Measurements from ENCODE around the gene UBE2E1. TPM values are rescaled to one million over a fixed set of nuclear protein-coding genes. Genes with fewer than 3 reads are reported as not detected.

Gene UBE2E1
- total and polyA plus RNA-seq, 2 donors (not counting 1 experiment from before 2014, with no cell fraction given), result 46.7 to 63.7 TPM

DNA sequence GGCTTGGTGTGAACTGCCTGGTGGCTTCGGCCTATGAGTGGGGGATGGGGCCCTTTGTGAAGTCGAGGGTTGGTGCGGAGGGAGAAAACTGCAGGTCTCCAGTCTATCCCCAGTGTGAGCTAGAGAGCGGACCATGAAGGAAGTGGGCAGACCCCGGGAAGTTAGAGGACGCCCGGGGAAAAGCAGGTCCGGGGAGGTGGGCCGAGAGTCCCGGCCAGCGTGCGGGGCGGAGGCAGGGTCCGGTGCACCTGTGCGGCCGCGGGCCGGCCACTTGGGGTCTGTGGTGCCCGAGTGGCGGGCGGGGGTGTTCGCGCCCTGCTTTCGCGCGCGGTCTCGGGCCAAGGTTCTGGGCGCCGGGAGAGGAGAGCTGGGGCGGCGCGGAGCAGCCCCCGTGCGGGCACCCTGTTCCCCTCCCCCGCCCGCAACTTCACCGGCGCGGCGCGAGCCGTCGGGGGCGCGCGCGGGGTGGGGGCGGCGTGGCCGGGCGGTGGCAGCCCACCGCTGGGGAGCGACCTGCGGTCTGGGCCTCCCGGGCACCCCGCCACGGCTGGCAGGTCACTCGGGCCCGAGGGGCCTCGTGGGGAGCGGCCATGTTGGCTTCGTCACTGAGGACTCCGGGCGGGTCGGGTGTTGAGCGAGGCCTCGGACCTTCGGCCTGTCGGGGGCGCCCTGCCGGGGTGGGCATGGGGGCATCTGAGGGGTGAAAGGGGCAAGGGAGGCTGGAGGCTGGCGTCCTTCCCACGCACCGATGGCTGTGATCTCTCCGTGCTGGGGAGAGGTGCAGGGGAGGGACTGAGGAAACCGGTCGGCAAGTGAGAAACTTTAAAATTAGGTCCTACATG lies 4.8 kb downstream of the UBE2E1 start:
- Histone ChIP-seq H3K79me2 (ENCODE audit: control insufficient read depth, insufficient read depth, low read length) (peaks cover 67% of the 10 kb centered on the region), H2AFZ (ENCODE audit: insufficient read depth, low read depth, low read length, poor library complexity, severe bottlenecking) (peak overlapping the region; percentile 93), H3K9ac (ENCODE audit: low read length) (peak overlapping the region; percentile 91), H3K4me2 (replicated peaks; ENCODE audit: low read depth, low read length, poor library complexity, severe bottlenecking) (peak overlapping the region; percentile 99), H3K27me3 (replicated peaks in 1 of 4; ENCODE audit: control extremely low read depth in 1 of 4, control insufficient read depth in 3 of 4, insufficient read depth in 4 of 4, low read length in 3 of 4) (no peaks in the 10 kb centered on the region), H3K9me3 (ENCODE audit: control extremely low read depth in 1 of 3, control insufficient read depth in 2 of 3, insufficient read depth in 1 of 3, low read length in 2 of 3) (no peaks in the 10 kb centered on the region), H4K20me1 (ENCODE audit: control insufficient read depth, insufficient read depth, low read length, poor library complexity, severe bottlenecking) (peaks cover 2% of the 10 kb centered on the region), H3K4me3 (ENCODE audit: control extremely low read depth in 1 of 5, extremely low read depth in 1 of 5, insufficient read depth in 1 of 5, low read depth in 2 of 5, low read length in 4 of 5) (peak overlapping the region; percentile 68 to 91 (median 75)), H3K36me3 (replicated peaks in 1 of 2; ENCODE audit: control extremely low read depth in 1 of 2, control insufficient read depth in 1 of 2, extremely low read depth in 1 of 2, insufficient read depth in 2 of 2, low read length in 1 of 2) (no peaks in the 10 kb centered on the region), H3K27ac (ENCODE audit: low read length in 2 of 2) (peak overlapping the region; percentile 75 to 88), H3K4me1 (ENCODE audit: control insufficient read depth in 2 of 2, insufficient read depth in 2 of 2, low read length in 2 of 2) (peaks cover 41 to 45% of the 10 kb centered on the region in 2 donors)
- TF ChIP-seq CTCF (IDR thresholded peaks at IDR 0.05) (no peak), EZH2 (IDR thresholded peaks at IDR 0.05; ENCODE audit: borderline replicate concordance, insufficient read depth, low read depth, low read length, poor library complexity, severe bottlenecking) (no peak)
- ChIA-PET POLR2A (interaction anchor here (1.3 kb wide), 1 partner anchor 107 kb away, joined by 6 read pairs; the partner anchor contains the start of genes NKIRAS1 and RPL15), CTCF (interaction anchor here (0.6 to 1.5 kb wide), 4 partner anchors 9 to 627 kb away, joined by 3 to 5 read pairs (median 4); no protein-coding TSS in a partner anchor)
- no peaks in the 10 kb centered on the region for H3K9me3 Mint-ChIP-seq (ENCODE audit: insufficient read depth)
- H3K27me3 Mint-ChIP-seq, result no peaks in the 10 kb centered on the region
- H3K27ac Mint-ChIP-seq, result peak overlapping the region; percentile 98
- H3K4me1 Mint-ChIP-seq, result peaks cover 63% of the 10 kb centered on the region
- peak; percentile 68 for DNase-seq
- intact Hi-C loops (cut with micrococcal nuclease), result loop anchor here (1.0 kb wide), 1 partner anchor 19 kb away; no protein-coding TSS in a partner anchor
- peak; percentile 32 for ATAC-seq (ENCODE audit: low read depth)
- WGBS (ENCODE audit: insufficient coverage), result under 1% methylated on average over 78 of the region's 78 CpGs
- peak overlapping the region; percentile 97 for H3K4me3 Mint-ChIP-seq

- intact Hi-C loops (cut with micrococcal nuclease), result loop anchor here (1.0 kb wide), 1 partner anchor 18 kb away; no protein-coding TSS in a partner anchor
- DNase-seq, result no peak
Observed at GRCh38 chr3:23811185-23811527, 5.4 kb downstream of the UBE2E1 start.

More at GRCh38 chr3:23811185-23811527, 5.4 kb downstream of the UBE2E1 start:
- Histone ChIP-seq H3K9me3 (ENCODE audit: control extremely low read depth in 1 of 3, control insufficient read depth in 2 of 3, insufficient read depth in 1 of 3, low read length in 2 of 3) (no peaks in the 10 kb centered on the region), H3K4me2 (replicated peaks; ENCODE audit: low read depth, low read length, poor library complexity, severe bottlenecking) (peak overlapping the region; percentile 99), H3K9ac (ENCODE audit: low read length) (peak overlapping the region; percentile 91), H3K27me3 (replicated peaks in 1 of 4; ENCODE audit: control extremely low read depth in 1 of 4, control insufficient read depth in 3 of 4, insufficient read depth in 4 of 4, low read length in 3 of 4) (no peaks in the 10 kb centered on the region), H4K20me1 (ENCODE audit: control insufficient read depth, insufficient read depth, low read length, poor library complexity, severe bottlenecking) (peaks cover 7% of the 10 kb centered on the region), H2AFZ (ENCODE audit: insufficient read depth, low read depth, low read length, poor library complexity, severe bottlenecking) (peak overlapping the region; percentile 93), H3K79me2 (ENCODE audit: control insufficient read depth, insufficient read depth, low read length) (peaks cover 73% of the 10 kb centered on the region), H3K36me3 (replicated peaks in 1 of 2; ENCODE audit: control extremely low read depth in 1 of 2, control insufficient read depth in 1 of 2, extremely low read depth in 1 of 2, insufficient read depth in 2 of 2, low read length in 1 of 2) (no peaks in the 10 kb centered on the region), H3K4me3 (ENCODE audit: control extremely low read depth in 1 of 5, extremely low read depth in 1 of 5, insufficient read depth in 1 of 5, low read depth in 2 of 5, low read length in 4 of 5) (peak overlapping the region; percentile 68 to 91 (median 75)), H3K27ac (ENCODE audit: low read length in 2 of 2) (peak overlapping the region; percentile 58 to 88), H3K4me1 (ENCODE audit: control insufficient read depth in 2 of 2, insufficient read depth in 2 of 2, low read length in 2 of 2) (peaks cover 41 to 48% of the 10 kb centered on the region in 2 donors)
- Mint-ChIP-seq H3K4me3 (peak overlapping the region; percentile 95), H3K27ac (peak overlapping the region; percentile 94), H3K9me3 (ENCODE audit: insufficient read depth) (no peaks in the 10 kb centered on the region), H3K4me1 (peaks cover 64% of the 10 kb centered on the region), H3K27me3 (no peaks in the 10 kb centered on the region)
- ChIA-PET POLR2A (interaction anchor here (1.2 to 1.3 kb wide), 2 partner anchors 106 kb away, joined by 3 to 6 read pairs; partner anchors contain the start of genes NKIRAS1 and RPL15), CTCF (interaction anchor here (0.9 to 1.1 kb wide), 3 partner anchors 9 to 77 kb away, joined by 4 read pairs; no protein-coding TSS in a partner anchor)
- ATAC-seq (ENCODE audit: low read depth), result peak; percentile 3
- WGBS (ENCODE audit: insufficient coverage), result 22% methylated on average over 7 of the region's 10 CpGs
- TF ChIP-seq EZH2 (IDR thresholded peaks at IDR 0.05; ENCODE audit: borderline replicate concordance, insufficient read depth, low read depth, low read length, poor library complexity, severe bottlenecking), result no peak
- TF ChIP-seq CTCF (IDR thresholded peaks at IDR 0.05), result no peak

Measured in B cell (primary cell).